Astrocyte (in vitro differentiated cells and primary cell): ENCODE measurements around the gene DCLK1. TPM values are rescaled to one million over a fixed set of nuclear protein-coding genes. Genes with fewer than 3 reads are reported as not detected.

ENCODE experiments used
- DNase-seq: peaks from one replicate; pipeline ENCODE4 v3.0.0-alpha.2; 2010; ENCODE audit warnings: low read depth
- FAIRE-seq: peaks from 2 replicates; lab custom pipeline; 2011; peaks lifted over from hg19 to GRCh38; lab: Jason Lieb, UNC
- H2AFZ ChIP-seq: 2 replicates; pipeline ENCODE4 v1.6.0; 2012; ENCODE audit warnings: low read depth, low read length, inconsistent platforms
- H3K27ac ChIP-seq: 2 replicates; pipeline ENCODE4 v1.5.1; 2011; ENCODE audit warnings: low read depth, low read length, inconsistent platforms
- H3K27me3 ChIP-seq: 2 replicates; pipeline ENCODE4 v1.6.0; 2011; ENCODE audit warnings: low read length, inconsistent platforms; ENCODE audit not compliant: insufficient read depth
- H3K36me3 ChIP-seq: 2 replicates; pipeline ENCODE4 v1.5.1; 2011; ENCODE audit warnings: low read length, inconsistent platforms; ENCODE audit not compliant: insufficient read depth
- H3K4me1 ChIP-seq: 2 replicates; pipeline ENCODE4 v1.5.1; 2011; ENCODE audit warnings: low read length, inconsistent platforms; ENCODE audit not compliant: insufficient read depth
- H3K4me2 ChIP-seq: 2 replicates; pipeline ENCODE4 v1.6.0; 2012; ENCODE audit warnings: low read length, inconsistent platforms
- H3K4me3 ChIP-seq: 2 replicates; pipeline ENCODE4 v1.5.1; 2011; ENCODE audit warnings: low read depth, mild to moderate bottlenecking, low read length, inconsistent platforms; ENCODE audit not compliant: insufficient read depth
- H3K79me2 ChIP-seq: 2 replicates; pipeline ENCODE4 v1.6.0; 2012; ENCODE audit warnings: mild to moderate bottlenecking, low read length, inconsistent platforms; ENCODE audit not compliant: insufficient read depth
- H3K9ac ChIP-seq: 2 replicates; pipeline ENCODE4 v1.6.0; 2012; ENCODE audit warnings: mild to moderate bottlenecking, low read length, inconsistent platforms
- H3K9me3 ChIP-seq: 2 replicates; pipeline ENCODE4 v1.5.1; 2012; ENCODE audit warnings: low read depth, mild to moderate bottlenecking, low read length, inconsistent platforms; ENCODE audit not compliant: insufficient read depth
- H4K20me1 ChIP-seq: 2 replicates; pipeline ENCODE4 v1.6.0; 2012; ENCODE audit warnings: low read length, inconsistent platforms; ENCODE audit not compliant: insufficient read depth
- H3K27ac Mint-ChIP-seq: one replicate; pipeline ENCODE4 v1.8.0; 2021; ENCODE audit warnings: mild to moderate bottlenecking, mixed read lengths; ENCODE audit not compliant: unreplicated experiment
- H3K27me3 Mint-ChIP-seq: one replicate; pipeline ENCODE4 v1.8.0; 2021; ENCODE audit warnings: low read depth, mixed read lengths; ENCODE audit not compliant: unreplicated experiment
- H3K36me3 Mint-ChIP-seq: one replicate; pipeline ENCODE4 v1.8.0; 2021; ENCODE audit warnings: low read depth, mixed read lengths; ENCODE audit not compliant: unreplicated experiment
- H3K4me1 Mint-ChIP-seq: one replicate; pipeline ENCODE4 v1.8.0; 2021; ENCODE audit warnings: low read depth, mixed read lengths; ENCODE audit not compliant: unreplicated experiment
- H3K4me3 Mint-ChIP-seq: one replicate; pipeline ENCODE4 v1.8.0; 2021; ENCODE audit warnings: mild to moderate bottlenecking, moderate library complexity, mixed read lengths; ENCODE audit not compliant: unreplicated experiment
- H3K9me3 Mint-ChIP-seq: one replicate; pipeline ENCODE4 v1.8.0; 2021; ENCODE audit warnings: mild to moderate bottlenecking, mixed read lengths; ENCODE audit not compliant: unreplicated experiment
- EZH2 ChIP-seq: IDR thresholded peaks from 2 replicates; pipeline ENCODE4 v1.6.1; 2012; ENCODE audit warnings: mild to moderate bottlenecking, low read length, inconsistent platforms; ENCODE audit not compliant: insufficient read depth
- total RNA-seq: library from RNA; stranded (reverse); gene quantifications from 2 replicates; pipeline ENCODE4 v1.2.1, GENCODE V29; 2021
- TF ChIP-seq, protein P1 (sequence below): IDR thresholded peaks from 2 replicates; pipeline ENCODE4 v1.5.1; 2011; ENCODE audit warnings: low read depth, mild to moderate bottlenecking, inconsistent platforms, low read length, moderate library complexity; ENCODE audit not compliant: insufficient read depth

The DCLK1 gene
- total RNA-seq, 1 donor from 2014 or later, result 4.9 TPM

GRCh38 chr13:35983206-35983605, 148.0 kb downstream of the DCLK1 start:
- no peaks in the 10 kb centered on the region for H3K27me3 Mint-ChIP-seq
- H3K9me3 ChIP-seq, result peaks cover 4% of the 10 kb centered on the region
- no peak overlapping the region for H3K4me3 ChIP-seq
- no peak overlapping the region for H3K4me3 Mint-ChIP-seq
- H3K79me2 ChIP-seq, result no peaks in the 10 kb centered on the region
- H3K9ac ChIP-seq, result no peak overlapping the region
- H3K27ac Mint-ChIP-seq, result no peak overlapping the region
- TF ChIP-seq EZH2, result no peak
- TF ChIP-seq, protein P1, sequence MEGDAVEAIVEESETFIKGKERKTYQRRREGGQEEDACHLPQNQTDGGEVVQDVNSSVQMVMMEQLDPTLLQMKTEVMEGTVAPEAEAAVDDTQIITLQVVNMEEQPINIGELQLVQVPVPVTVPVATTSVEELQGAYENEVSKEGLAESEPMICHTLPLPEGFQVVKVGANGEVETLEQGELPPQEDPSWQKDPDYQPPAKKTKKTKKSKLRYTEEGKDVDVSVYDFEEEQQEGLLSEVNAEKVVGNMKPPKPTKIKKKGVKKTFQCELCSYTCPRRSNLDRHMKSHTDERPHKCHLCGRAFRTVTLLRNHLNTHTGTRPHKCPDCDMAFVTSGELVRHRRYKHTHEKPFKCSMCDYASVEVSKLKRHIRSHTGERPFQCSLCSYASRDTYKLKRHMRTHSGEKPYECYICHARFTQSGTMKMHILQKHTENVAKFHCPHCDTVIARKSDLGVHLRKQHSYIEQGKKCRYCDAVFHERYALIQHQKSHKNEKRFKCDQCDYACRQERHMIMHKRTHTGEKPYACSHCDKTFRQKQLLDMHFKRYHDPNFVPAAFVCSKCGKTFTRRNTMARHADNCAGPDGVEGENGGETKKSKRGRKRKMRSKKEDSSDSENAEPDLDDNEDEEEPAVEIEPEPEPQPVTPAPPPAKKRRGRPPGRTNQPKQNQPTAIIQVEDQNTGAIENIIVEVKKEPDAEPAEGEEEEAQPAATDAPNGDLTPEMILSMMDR, result no peak
- peaks cover 8% of the 10 kb centered on the region for H3K4me1 Mint-ChIP-seq
- H3K36me3 Mint-ChIP-seq, result no peaks in the 10 kb centered on the region
- DNase-seq (no peak), FAIRE-seq (no peak)
- H3K4me1 ChIP-seq, result peaks cover 16% of the 10 kb centered on the region
- H3K9me3 Mint-ChIP-seq, result peaks cover 7% of the 10 kb centered on the region
- no peaks in the 10 kb centered on the region for H4K20me1 ChIP-seq
- no peak overlapping the region for H3K4me2 ChIP-seq
- H3K27ac ChIP-seq, result no peak overlapping the region
- no peaks in the 10 kb centered on the region for H3K27me3 ChIP-seq
- H2AFZ ChIP-seq, result no peak overlapping the region
- no peaks in the 10 kb centered on the region for H3K36me3 ChIP-seq

GRCh38 chr13:35979361-35979951, 151.7 kb downstream of the DCLK1 start:
- no peak overlapping the region for H3K4me3 Mint-ChIP-seq
- no peak overlapping the region for H2AFZ ChIP-seq
- DNase-seq (peak; percentile 98), FAIRE-seq (peak; percentile 91)
- H3K4me2 ChIP-seq, result peak overlapping the region; percentile 62
- H3K9ac ChIP-seq, result peak overlapping the region; percentile 67
- H3K27me3 Mint-ChIP-seq, result peaks cover 3% of the 10 kb centered on the region
- no peaks in the 10 kb centered on the region for H3K36me3 ChIP-seq
- H3K9me3 ChIP-seq, result peaks cover 4% of the 10 kb centered on the region
- no peaks in the 10 kb centered on the region for H3K79me2 ChIP-seq
- no peaks in the 10 kb centered on the region for H4K20me1 ChIP-seq
- H3K4me3 ChIP-seq, result no peak overlapping the region
- H3K4me1 ChIP-seq, result peaks cover 14% of the 10 kb centered on the region
- no peaks in the 10 kb centered on the region for H3K27me3 ChIP-seq
- H3K4me1 Mint-ChIP-seq, result peaks cover 8% of the 10 kb centered on the region
- peaks cover 17% of the 10 kb centered on the region for H3K9me3 Mint-ChIP-seq
- no peaks in the 10 kb centered on the region for H3K36me3 Mint-ChIP-seq
- no peak for TF ChIP-seq EZH2
- TF ChIP-seq, protein P1, result no peak
- H3K27ac Mint-ChIP-seq, result peak overlapping the region; percentile 49
- peak overlapping the region; percentile 79 for H3K27ac ChIP-seq

DNA sequence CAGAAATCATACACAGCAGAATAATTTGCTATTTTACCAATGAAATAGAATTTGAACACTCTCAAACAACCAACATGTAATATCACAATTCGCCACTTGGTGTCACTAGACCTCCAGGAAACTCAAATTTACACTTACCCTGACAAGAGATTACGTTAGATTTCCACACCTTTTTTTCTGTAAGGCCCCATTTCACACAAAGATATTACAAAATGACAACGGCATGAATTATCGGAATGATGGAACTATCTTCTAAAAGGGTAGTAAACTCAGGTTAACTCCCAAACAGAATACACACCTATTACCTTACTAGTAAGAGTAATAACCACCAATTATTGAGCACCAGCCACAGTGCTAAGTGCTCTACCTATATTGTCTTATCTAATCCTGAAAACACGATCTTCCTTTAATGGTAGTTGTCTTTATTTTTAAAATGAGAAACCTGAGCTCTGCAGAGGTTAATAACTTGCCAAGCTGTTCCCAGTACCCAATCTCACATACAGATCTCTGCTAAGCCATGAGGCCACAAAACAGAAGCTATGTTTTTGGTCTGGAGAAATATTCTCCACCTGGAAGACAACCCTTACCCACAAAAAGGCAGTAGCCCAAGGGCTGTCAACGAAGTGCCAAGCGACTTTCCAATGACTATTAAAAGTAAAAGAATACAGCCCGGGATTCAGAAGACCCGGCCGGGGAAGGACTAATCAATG, 152.4 kb downstream of the DCLK1 start:
- peak; percentile 47 for DNase-seq

More for the DNA sequence above, 152.4 kb downstream of the DCLK1 start:
- Mint-ChIP-seq H3K9me3 (peaks cover 21% of the 10 kb centered on the region), H3K27me3 (peaks cover 3% of the 10 kb centered on the region), H3K36me3 (no peaks in the 10 kb centered on the region), H3K4me1 (peaks cover 8% of the 10 kb centered on the region), H3K4me3 (no peak overlapping the region), H3K27ac (peak overlapping the region; percentile 49)
- Histone ChIP-seq H3K4me3 (no peak overlapping the region), H3K27me3 (no peaks in the 10 kb centered on the region), H2AFZ (no peak overlapping the region), H3K36me3 (no peaks in the 10 kb centered on the region), H4K20me1 (no peaks in the 10 kb centered on the region), H3K4me2 (peak overlapping the region; percentile 62), H3K4me1 (peaks cover 14% of the 10 kb centered on the region), H3K9ac (peak overlapping the region; percentile 67), H3K9me3 (peaks cover 4% of the 10 kb centered on the region), H3K27ac (peak overlapping the region; percentile 79), H3K79me2 (no peaks in the 10 kb centered on the region)
- TF ChIP-seq, protein P1, result peak; percentile 80
- no peak for TF ChIP-seq EZH2
- peak; percentile 91 for FAIRE-seq
